ENCODE data around the gene RNF32. TPM values are rescaled to one million over a fixed set of nuclear protein-coding genes. Genes with fewer than 3 reads are reported as not detected.

Gene RNF32
- total RNA-seq, 1 donor from 2014 or later, result 1.6 TPM

DNA sequence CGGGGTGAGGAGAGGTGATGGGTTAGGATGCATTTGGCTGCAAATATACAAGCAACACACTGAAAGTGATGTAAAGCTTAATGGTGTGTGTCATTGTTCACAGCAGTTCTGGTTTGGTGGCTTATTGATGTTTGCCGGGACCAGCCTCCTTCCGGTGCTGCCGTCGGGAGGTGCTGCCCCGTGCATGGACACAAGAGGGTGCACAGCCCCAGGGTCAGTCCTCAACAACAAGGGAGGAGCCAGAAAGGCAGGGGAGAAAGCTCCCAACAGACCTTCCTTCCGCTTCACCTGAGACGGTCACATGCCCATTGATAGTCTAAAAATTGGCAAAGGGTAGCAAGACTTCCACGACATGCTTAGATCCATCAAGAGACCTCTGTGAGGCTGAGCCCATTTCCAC is 9.5 kb downstream of the RNF32 start:
- DNase-seq (ENCODE audit: low read depth) (no peak), FAIRE-seq (no peak)
- no peaks in the 10 kb centered on the region for H3K4me1 ChIP-seq (ENCODE audit: insufficient read depth, low read length)
- TF ChIP-seq, protein P1, sequence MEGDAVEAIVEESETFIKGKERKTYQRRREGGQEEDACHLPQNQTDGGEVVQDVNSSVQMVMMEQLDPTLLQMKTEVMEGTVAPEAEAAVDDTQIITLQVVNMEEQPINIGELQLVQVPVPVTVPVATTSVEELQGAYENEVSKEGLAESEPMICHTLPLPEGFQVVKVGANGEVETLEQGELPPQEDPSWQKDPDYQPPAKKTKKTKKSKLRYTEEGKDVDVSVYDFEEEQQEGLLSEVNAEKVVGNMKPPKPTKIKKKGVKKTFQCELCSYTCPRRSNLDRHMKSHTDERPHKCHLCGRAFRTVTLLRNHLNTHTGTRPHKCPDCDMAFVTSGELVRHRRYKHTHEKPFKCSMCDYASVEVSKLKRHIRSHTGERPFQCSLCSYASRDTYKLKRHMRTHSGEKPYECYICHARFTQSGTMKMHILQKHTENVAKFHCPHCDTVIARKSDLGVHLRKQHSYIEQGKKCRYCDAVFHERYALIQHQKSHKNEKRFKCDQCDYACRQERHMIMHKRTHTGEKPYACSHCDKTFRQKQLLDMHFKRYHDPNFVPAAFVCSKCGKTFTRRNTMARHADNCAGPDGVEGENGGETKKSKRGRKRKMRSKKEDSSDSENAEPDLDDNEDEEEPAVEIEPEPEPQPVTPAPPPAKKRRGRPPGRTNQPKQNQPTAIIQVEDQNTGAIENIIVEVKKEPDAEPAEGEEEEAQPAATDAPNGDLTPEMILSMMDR (IDR thresholded peaks at IDR 0.05; ENCODE audit: insufficient read depth, low read depth, low read length), result no peak
- no peak for TF ChIP-seq EZH2 (IDR thresholded peaks at IDR 0.05; ENCODE audit: insufficient read depth, low read length)
- H3K4me2 ChIP-seq (ENCODE audit: low read length), result no peak overlapping the region
- Mint-ChIP-seq H3K4me1 (ENCODE audit: low read depth, unreplicated experiment) (no peaks in the 10 kb centered on the region), H3K27ac (ENCODE audit: unreplicated experiment) (no peak overlapping the region), H3K4me3 (ENCODE audit: unreplicated experiment) (no peak overlapping the region), H3K27me3 (ENCODE audit: low read depth, unreplicated experiment) (no peaks in the 10 kb centered on the region), H3K36me3 (ENCODE audit: low read depth, unreplicated experiment) (no peaks in the 10 kb centered on the region), H3K9me3 (ENCODE audit: unreplicated experiment) (peaks cover 1% of the 10 kb centered on the region)
- H3K4me3 ChIP-seq (ENCODE audit: insufficient read depth, low read depth, low read length), result no peak overlapping the region
- no peaks in the 10 kb centered on the region for H3K36me3 ChIP-seq (ENCODE audit: insufficient read depth, low read length)
- no peaks in the 10 kb centered on the region for H3K9me3 ChIP-seq (ENCODE audit: insufficient read depth, low read depth, low read length)
- H4K20me1 ChIP-seq (ENCODE audit: insufficient read depth, low read length), result no peaks in the 10 kb centered on the region
- no peak overlapping the region for H2AFZ ChIP-seq (ENCODE audit: low read depth, low read length)
- H3K27me3 ChIP-seq (ENCODE audit: insufficient read depth, low read length), result peaks cover 2% of the 10 kb centered on the region
- no peak overlapping the region for H3K27ac ChIP-seq (ENCODE audit: low read depth, low read length)
- H3K9ac ChIP-seq (ENCODE audit: low read length), result no peak overlapping the region
- no peaks in the 10 kb centered on the region for H3K79me2 ChIP-seq (ENCODE audit: insufficient read depth, low read length)

DNA sequence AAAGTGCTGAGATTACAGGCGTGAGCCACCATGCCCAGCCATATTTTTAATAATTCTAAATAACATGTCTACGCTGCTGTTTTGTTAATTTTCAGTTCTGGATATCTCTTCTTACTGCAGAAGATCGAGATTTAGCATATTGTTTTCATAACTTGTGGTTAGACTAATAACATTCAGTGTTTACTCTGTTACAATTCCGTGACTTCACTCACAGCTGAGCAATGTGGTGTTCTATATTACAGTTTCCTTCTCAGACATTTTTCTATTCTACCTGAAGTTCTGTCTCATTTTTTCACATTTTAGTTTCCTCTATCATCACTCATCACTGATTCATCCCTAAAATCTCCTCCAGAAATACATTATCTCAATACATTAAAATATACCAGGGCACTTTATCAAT is 10.9 kb downstream of the RNF32 start:
- Histone ChIP-seq H3K4me1 (ENCODE audit: insufficient read depth, low read length) (no peaks in the 10 kb centered on the region), H2AFZ (ENCODE audit: low read depth, low read length) (no peak overlapping the region), H3K27me3 (ENCODE audit: insufficient read depth, low read length) (peaks cover 2% of the 10 kb centered on the region), H3K9ac (ENCODE audit: low read length) (no peak overlapping the region), H3K36me3 (ENCODE audit: insufficient read depth, low read length) (no peaks in the 10 kb centered on the region), H3K79me2 (ENCODE audit: insufficient read depth, low read length) (no peaks in the 10 kb centered on the region), H3K9me3 (ENCODE audit: insufficient read depth, low read depth, low read length) (no peaks in the 10 kb centered on the region), H3K4me3 (ENCODE audit: insufficient read depth, low read depth, low read length) (no peak overlapping the region), H3K27ac (ENCODE audit: low read depth, low read length) (no peak overlapping the region), H4K20me1 (ENCODE audit: insufficient read depth, low read length) (no peaks in the 10 kb centered on the region), H3K4me2 (ENCODE audit: low read length) (no peak overlapping the region)
- Mint-ChIP-seq H3K4me3 (ENCODE audit: unreplicated experiment) (no peak overlapping the region), H3K27me3 (ENCODE audit: low read depth, unreplicated experiment) (no peaks in the 10 kb centered on the region), H3K27ac (ENCODE audit: unreplicated experiment) (no peak overlapping the region), H3K36me3 (ENCODE audit: low read depth, unreplicated experiment) (no peaks in the 10 kb centered on the region), H3K4me1 (ENCODE audit: low read depth, unreplicated experiment) (no peaks in the 10 kb centered on the region), H3K9me3 (ENCODE audit: unreplicated experiment) (peaks cover 1% of the 10 kb centered on the region)
- DNase-seq (ENCODE audit: low read depth) (no peak), FAIRE-seq (no peak)
- no peak for TF ChIP-seq EZH2 (IDR thresholded peaks at IDR 0.05; ENCODE audit: insufficient read depth, low read length)
- TF ChIP-seq, protein P1 (IDR thresholded peaks at IDR 0.05; ENCODE audit: insufficient read depth, low read depth, low read length), result no peak

DNA sequence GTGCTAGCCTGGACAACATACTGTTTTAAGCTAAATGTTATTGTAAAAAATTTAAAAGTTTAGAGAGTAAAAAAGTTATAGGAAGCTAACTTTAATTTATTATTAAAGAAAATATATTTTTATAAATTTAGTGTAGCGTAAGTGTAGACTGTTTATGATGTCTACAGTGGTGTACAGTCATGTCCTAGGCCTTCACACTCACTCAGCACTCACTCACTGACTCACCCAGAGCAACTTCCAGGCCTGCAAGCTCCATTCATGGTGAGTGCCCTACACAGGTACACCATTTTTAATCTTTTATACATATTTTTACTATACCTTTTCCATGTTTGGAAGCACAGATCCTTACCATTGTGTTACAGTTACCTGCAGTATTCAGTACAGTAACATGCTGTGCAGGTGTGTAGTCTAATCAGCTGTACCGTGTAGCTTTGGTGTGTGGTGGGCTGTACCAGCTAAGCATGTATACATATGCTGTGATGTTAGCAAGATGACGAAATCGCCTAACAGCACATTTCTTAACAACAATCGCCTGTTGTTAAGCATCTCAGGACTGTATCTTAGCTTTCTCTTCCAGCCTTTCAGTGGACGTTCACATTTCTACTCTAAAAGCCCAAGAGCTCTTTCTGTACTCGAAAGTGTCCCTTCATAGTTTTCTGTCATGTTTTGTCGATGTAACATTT is 12.5 kb downstream of the RNF32 start:
- Mint-ChIP-seq H3K4me3 (ENCODE audit: unreplicated experiment) (no peak overlapping the region), H3K4me1 (ENCODE audit: low read depth, unreplicated experiment) (no peaks in the 10 kb centered on the region), H3K9me3 (ENCODE audit: unreplicated experiment) (no peaks in the 10 kb centered on the region), H3K36me3 (ENCODE audit: low read depth, unreplicated experiment) (no peaks in the 10 kb centered on the region), H3K27ac (ENCODE audit: unreplicated experiment) (no peak overlapping the region), H3K27me3 (ENCODE audit: low read depth, unreplicated experiment) (no peaks in the 10 kb centered on the region)
- no peaks in the 10 kb centered on the region for H4K20me1 ChIP-seq (ENCODE audit: insufficient read depth, low read length)
- FAIRE-seq (no peak), DNase-seq (ENCODE audit: low read depth) (no peak)
- H3K4me3 ChIP-seq (ENCODE audit: insufficient read depth, low read depth, low read length), result no peak overlapping the region
- TF ChIP-seq EZH2 (IDR thresholded peaks at IDR 0.05; ENCODE audit: insufficient read depth, low read length), result no peak
- TF ChIP-seq, protein P1 (IDR thresholded peaks at IDR 0.05; ENCODE audit: insufficient read depth, low read depth, low read length), result no peak
- no peak overlapping the region for H3K27ac ChIP-seq (ENCODE audit: low read depth, low read length)
- H3K4me1 ChIP-seq (ENCODE audit: insufficient read depth, low read length), result no peaks in the 10 kb centered on the region
- H3K79me2 ChIP-seq (ENCODE audit: insufficient read depth, low read length), result no peaks in the 10 kb centered on the region
- no peak overlapping the region for H2AFZ ChIP-seq (ENCODE audit: low read depth, low read length)
- no peaks in the 10 kb centered on the region for H3K9me3 ChIP-seq (ENCODE audit: insufficient read depth, low read depth, low read length)
- H3K4me2 ChIP-seq (ENCODE audit: low read length), result no peak overlapping the region
- peaks cover 2% of the 10 kb centered on the region for H3K27me3 ChIP-seq (ENCODE audit: insufficient read depth, low read length)
- no peak overlapping the region for H3K9ac ChIP-seq (ENCODE audit: low read length)
- no peaks in the 10 kb centered on the region for H3K36me3 ChIP-seq (ENCODE audit: insufficient read depth, low read length)
